ENCODE data around the gene ITPR1. TPM values are rescaled to one million over a fixed set of nuclear protein-coding genes. Genes with fewer than 3 reads are reported as not detected.
"Not testable (repeated sequence)": the region's sequence is repeated elsewhere in the genome, so short reads cannot be mapped to it uniquely, and the experiment has no call there.

Gene ITPR1
- total and polyA plus RNA-seq, 3 donors from 2014 or later: 26.5 to 129 (median 59.7) TPM

GRCh38 chr3:4591669-4592068 is 98.5 kb downstream of the ITPR1 start:
- no peak for DNase-seq
- H3K36me3 ChIP-seq (ENCODE audit: low read depth, missing control alignments): no peaks in the 10 kb centered on the region

GRCh38 chr3:4593014-4593413 is 99.9 kb downstream of the ITPR1 start:
- Histone ChIP-seq H3K4me1 (peaks cover 9% of the 10 kb centered on the region), H3K27ac (no peak overlapping the region), H3K4me3 (no peak overlapping the region), H3K9me3 (no peaks in the 10 kb centered on the region), H3K36me3 (ENCODE audit: low read depth, missing control alignments) (no peaks in the 10 kb centered on the region), H3K27me3 (no peaks in the 10 kb centered on the region)
- DNase-seq: no peak
- intact Hi-C loops (cut with DNase I; ENCODE audit: low total_unique reads): no loop called here
- TF ChIP-seq CTCF (IDR thresholded peaks at IDR 0.05) (no peak), POLR2A (IDR thresholded peaks at IDR 0.05) (no peak)
- WGBS, 2 donors: 95 to 98% methylated on average over 5 of the region's 5 CpGs

More at GRCh38 chr3:4591669-4592068, 98.5 kb downstream of the ITPR1 start:
- no peaks in the 10 kb centered on the region for H3K27me3 ChIP-seq
- TF ChIP-seq CTCF (IDR thresholded peaks at IDR 0.05) (no peak), POLR2A (IDR thresholded peaks at IDR 0.05) (no peak)
- WGBS, 2 donors: 56 to 62% methylated on average over 3 of the region's 3 CpGs
- no peak overlapping the region for H3K4me3 ChIP-seq
- H3K27ac ChIP-seq: no peak overlapping the region
- H3K9me3 ChIP-seq: no peaks in the 10 kb centered on the region
- intact Hi-C loops (cut with DNase I; ENCODE audit: low total_unique reads): no loop called here
- peaks cover 15% of the 10 kb centered on the region for H3K4me1 ChIP-seq

- 92 to 93% methylated on average over 6 of the region's 6 CpGs for WGBS, 2 donors
- Histone ChIP-seq H3K9me3 (no peaks in the 10 kb centered on the region), H3K4me3 (no peak overlapping the region)
Observed at GRCh38 chr3:4595710-4596113, 102.6 kb downstream of the ITPR1 start.

GRCh38 chr3:4596612-4597011 is 103.5 kb downstream of the ITPR1 start:
- Histone ChIP-seq H3K9me3 (no peaks in the 10 kb centered on the region), H3K27me3 (no peaks in the 10 kb centered on the region), H3K27ac (no peak overlapping the region), H3K4me3 (no peak overlapping the region), H3K36me3 (ENCODE audit: low read depth, missing control alignments) (no peaks in the 10 kb centered on the region), H3K4me1 (no peaks in the 10 kb centered on the region)
- 57 to 63% methylated on average over 2 to 3 of the region's 3 CpGs for WGBS, 2 donors
- intact Hi-C loops (cut with DNase I; ENCODE audit: low total_unique reads): no loop called here
- no peak for DNase-seq
- no peak for TF ChIP-seq CTCF (IDR thresholded peaks at IDR 0.05)
- no peak for TF ChIP-seq POLR2A (IDR thresholded peaks at IDR 0.05)

More at GRCh38 chr3:4595710-4596113, 102.6 kb downstream of the ITPR1 start:
- Histone ChIP-seq H3K4me1 (no peaks in the 10 kb centered on the region), H3K27me3 (no peaks in the 10 kb centered on the region), H3K36me3 (ENCODE audit: low read depth, missing control alignments) (no peaks in the 10 kb centered on the region), H3K27ac (no peak overlapping the region)
- TF ChIP-seq POLR2A (IDR thresholded peaks at IDR 0.05) (no peak), CTCF (IDR thresholded peaks at IDR 0.05) (no peak)
- DNase-seq: no peak
- intact Hi-C loops (cut with DNase I; ENCODE audit: low total_unique reads): no loop called here

GRCh38 chr3:4597208-4597985 is 104.2 kb downstream of the ITPR1 start:
- no peaks in the 10 kb centered on the region for H3K4me1 ChIP-seq
- no peak overlapping the region for H3K4me3 ChIP-seq
- no peaks in the 10 kb centered on the region for H3K36me3 ChIP-seq (ENCODE audit: low read depth, missing control alignments)
- H3K9me3 ChIP-seq: no peaks in the 10 kb centered on the region
- no peak overlapping the region for H3K27ac ChIP-seq
- DNase-seq: no peak
- 69 to 73% methylated on average over 6 of the region's 6 CpGs for WGBS, 2 donors
- intact Hi-C loops (cut with DNase I; ENCODE audit: low total_unique reads): no loop called here
- H3K27me3 ChIP-seq: no peaks in the 10 kb centered on the region
- TF ChIP-seq CTCF (IDR thresholded peaks at IDR 0.05): no peak
- TF ChIP-seq POLR2A (IDR thresholded peaks at IDR 0.05): no peak

- H3K4me3 ChIP-seq; DNase-seq; H3K27me3 ChIP-seq; intact Hi-C loops (cut with DNase I; ENCODE audit: low total_unique reads); H3K36me3 ChIP-seq (ENCODE audit: low read depth, missing control alignments); H3K27ac ChIP-seq; H3K9me3 ChIP-seq; H3K4me1 ChIP-seq: not testable (repeated sequence)
- WGBS, 2 donors: 87 to 95% methylated on average over 5 of the region's 5 CpGs
Observed at GRCh38 chr3:4598232-4598631, 105.1 kb downstream of the ITPR1 start.
